ENCODE measurements around the gene NKD1. TPM values are rescaled to one million over a fixed set of nuclear protein-coding genes. Genes with fewer than 3 reads are reported as not detected.

NKD1 gene
- total and polyA plus RNA-seq, 2 of the 8 experiments (the other 6 are each of a cell fraction or from before 2014, with no cell fraction given): 0.70 to 4.5 TPM

DNA sequence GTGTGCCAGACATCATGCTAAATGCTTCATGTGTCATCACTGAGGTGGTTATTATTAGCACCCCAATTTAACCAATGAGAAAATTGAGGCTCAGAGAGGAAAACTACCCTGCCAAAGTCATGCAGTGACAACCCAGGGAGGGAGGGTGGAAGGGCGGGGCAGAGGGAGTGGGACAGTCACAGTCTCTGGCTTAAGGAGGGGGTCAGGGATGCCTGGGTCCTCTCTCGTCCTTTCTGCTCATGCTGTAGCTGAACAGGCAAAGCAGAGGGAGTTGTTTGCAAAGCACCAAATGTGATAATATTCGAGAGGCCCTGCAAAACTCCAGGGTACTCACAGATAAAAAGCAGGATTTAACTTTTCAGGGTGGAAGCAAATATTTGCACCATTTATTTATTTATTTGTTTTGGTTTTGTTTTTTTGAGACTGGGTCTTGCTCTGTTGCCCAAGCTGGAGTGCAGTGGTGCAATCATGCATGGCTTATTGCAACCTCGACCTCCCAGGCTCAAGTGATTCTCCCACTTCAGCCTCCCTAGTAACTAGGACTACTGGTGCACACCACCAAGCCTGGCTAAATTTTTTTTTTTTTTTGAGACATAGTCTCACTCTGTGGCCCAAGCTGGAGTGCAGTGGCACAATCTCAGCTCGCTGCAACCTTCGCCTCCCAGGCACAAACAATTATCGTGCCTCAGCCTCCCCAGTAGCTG, 47.9 kb upstream of the NKD1 start:
- 95% methylated on average over 7 of the region's 7 CpGs; no CpG with 5 or more reads in 1 of the 2 experiments for WGBS, 2 experiments (ENCODE audit: extremely low coverage in 1 of 2, insufficient coverage in 1 of 2, insufficient read length in 1 of 2, insufficient replicate concordance in 2 of 2, low coverage in 1 of 2, low lambda C conversion rate in 2 of 2, missing lambda C conversion rate in 1 of 2)
- no peak overlapping the region for H3K18ac ChIP-seq (ENCODE audit: extremely low read depth, low read length)
- no peak overlapping the region; a peak in 1 of 7 replicates for H3K9ac ChIP-seq (replicated peaks in 1 of 4; ENCODE audit: extremely low read depth in 1 of 4, low read depth in 3 of 4, low read length in 3 of 4)
- no peak overlapping the region for H3K23ac ChIP-seq (ENCODE audit: insufficient read length)
- H2BK5ac ChIP-seq (ENCODE audit: low read depth, low read length): no peak overlapping the region
- H3K36me3 ChIP-seq (ENCODE audit: control insufficient read depth in 2 of 4, insufficient read depth in 4 of 4, low read length in 3 of 4): no peaks in the 10 kb centered on the region
- no peak overlapping the region for H4K8ac ChIP-seq (ENCODE audit: extremely low read depth, insufficient read depth, low read length)
- no peaks in the 10 kb centered on the region for H3K79me2 ChIP-seq (ENCODE audit: control insufficient read depth in 1 of 2, insufficient read depth in 2 of 2, low read length in 2 of 2)
- H2BK120ac ChIP-seq (replicated peaks; ENCODE audit: low read depth, low read length): no peak overlapping the region
- FAIRE-seq (no peak), DNase-seq (ENCODE audit: low read depth in 1 of 2, low spot score in 2 of 2) (no peak)
- H2BK15ac ChIP-seq (ENCODE audit: low read length): no peak overlapping the region
- no peaks in the 10 kb centered on the region for H3K23me2 ChIP-seq (ENCODE audit: low read depth, low read length)
- no peaks in the 10 kb centered on the region; a peak in 1 of 4 replicates for H3K9me3 ChIP-seq (ENCODE audit: insufficient read depth in 2 of 2, low read depth in 1 of 2, low read length in 1 of 2)
- no peak overlapping the region for H4K5ac ChIP-seq (ENCODE audit: insufficient read length, low read depth, low read length)
- no peak overlapping the region for H4K91ac ChIP-seq (replicated peaks; ENCODE audit: insufficient read length, low read length)
- ChIA-PET POLR2A (ENCODE audit: partially characterized antibody) (no interaction called here), CTCF (ENCODE audit: partially characterized antibody) (interaction anchor here (0.6 to 1.6 kb wide), 2 partner anchors 35 to 1375 kb away, joined by 3 to 4 read pairs; no protein-coding TSS in a partner anchor)
- H3K79me1 ChIP-seq (ENCODE audit: low read depth, low read length): no peaks in the 10 kb centered on the region
- no peak overlapping the region for H3K56ac ChIP-seq (replicated peaks; ENCODE audit: insufficient read length, low read depth, low read length)
- no peak overlapping the region for H3K27ac ChIP-seq (ENCODE audit: low read depth, low read length)
- H4K20me1 ChIP-seq (replicated peaks in 1 of 2; ENCODE audit: control insufficient read depth in 1 of 2, insufficient read depth in 2 of 2, low read length in 2 of 2): no peaks in the 10 kb centered on the region
- H2AK5ac ChIP-seq (ENCODE audit: low read depth, low read length): no peak overlapping the region
- no peak for TF ChIP-seq CHD2 (IDR thresholded peaks at IDR 0.05; ENCODE audit: low read length)
- TF ChIP-seq SP2 (IDR thresholded peaks at IDR 0.05; ENCODE audit: low read length): no peak
- no peak for TF ChIP-seq JUND (IDR thresholded peaks at IDR 0.05; ENCODE audit: low read length)
- H3K4me3 ChIP-seq (ENCODE audit: extremely low read depth in 1 of 4, insufficient read depth in 2 of 4, low read depth in 3 of 4, low read length in 4 of 4): no peak overlapping the region
- no peak overlapping the region for H3K4me2 ChIP-seq (ENCODE audit: insufficient read depth in 1 of 2, low read depth in 2 of 2, low read length in 2 of 2)
- no peak overlapping the region for H2BK20ac ChIP-seq (ENCODE audit: low read length)
- H3K4me1 ChIP-seq (replicated peaks in 1 of 4; ENCODE audit: control insufficient read depth in 3 of 4, insufficient read depth in 4 of 4, low read length in 3 of 4): peaks cover 0 to 3% (median 0%) of the 10 kb centered on the region in 4 experiments; a peak in 2 of 7 replicates
- H3K14ac ChIP-seq (ENCODE audit: insufficient read length): no peak overlapping the region
- no peaks in the 10 kb centered on the region for H3K27me3 ChIP-seq (replicated peaks in 1 of 4; ENCODE audit: control insufficient read depth in 3 of 4, extremely low read depth in 1 of 4, insufficient read depth in 3 of 4, low read length in 3 of 4)
- no peak overlapping the region for H2AFZ ChIP-seq (ENCODE audit: low read length)
- H2BK12ac ChIP-seq (ENCODE audit: low read depth, low read length): no peak overlapping the region
- H3K4ac ChIP-seq (replicated peaks; ENCODE audit: insufficient read length, low read depth, low read length): no peak overlapping the region

Data from H1 (cell line).